CD4-positive, alpha-beta T cell (primary cell): Measurements from ENCODE around the gene PRKG1. TPM values are rescaled to one million over a fixed set of nuclear protein-coding genes. Genes with fewer than 3 reads are reported as not detected.

Source experiments
- ATAC-seq: fragments of 200-7000 bp; cut with Tn5 transposase; one replicate; pipeline ENCODE4 v1.10.0; 2022; ENCODE audit warnings: mild to moderate bottlenecking; ENCODE audit not compliant: poor library complexity
- CTCF ChIA-PET: fragments of 350-600 bp; sonication (Branson Sonifier 250); formaldehyde crosslinking; loops from one replicate; lab custom pipeline; 2021; ENCODE audit warnings: antibody characterized with exemption, inconsistent platforms; lab: Charles Lee
- POLR2A ChIA-PET: fragments of 350-600 bp; sonication (Branson Sonifier 250); formaldehyde crosslinking; loops from one replicate; lab custom pipeline; 2021; ENCODE audit warnings: antibody characterized with exemption, inconsistent platforms; lab: Charles Lee
- DNase-seq, 14 experiments: peaks; one replicate each; pipeline ENCODE4 v3.0.0-alpha.2; 2013 to 2020; ENCODE audit warnings: mixed read lengths in 2 of 14
- H3K27ac ChIP-seq, 2 donors: one replicate each; pipeline versions ENCODE4 v1.5.1 to v1.7.0; 2013; ENCODE audit warnings: low read length in 2 of 2, low read depth in 1 of 2, mild to moderate bottlenecking in 1 of 2
- H3K27me3 ChIP-seq, 2 experiments: 1 replicate in 1 of 2; 2 replicates in 1 of 2; pipeline versions ENCODE4 v1.6.1 to v1.7.0; 2013; ENCODE audit warnings: low read length in 2 of 2, control low read depth in 1 of 2, mild to moderate bottlenecking in 1 of 2, moderate library complexity in 1 of 2; ENCODE audit not compliant: insufficient read depth in 2 of 2, control insufficient read depth in 1 of 2
- H3K36me3 ChIP-seq: one replicate; pipeline ENCODE4 v1.6.1; 2013; ENCODE audit warnings: low read length, control low read depth; ENCODE audit not compliant: insufficient read depth
- H3K4me1 ChIP-seq: one replicate; pipeline ENCODE4 v1.6.1; 2013; ENCODE audit warnings: low read length, control low read depth; ENCODE audit not compliant: insufficient read depth
- H3K4me3 ChIP-seq: one replicate; pipeline ENCODE4 v1.5.1; 2013; ENCODE audit warnings: mild to moderate bottlenecking, low read length, moderate library complexity
- H3K9me3 ChIP-seq, 2 experiments: 1 replicate in 1 of 2; 2 replicates in 1 of 2; pipeline versions ENCODE4 v1.6.1 to v1.7.0; 2013; ENCODE audit warnings: low read length in 2 of 2, mild to moderate bottlenecking in 2 of 2, control low read depth in 1 of 2, moderate library complexity in 1 of 2; ENCODE audit not compliant: control insufficient read depth in 1 of 2, insufficient read depth in 1 of 2
- H3K27ac Mint-ChIP-seq: one replicate; pipeline ENCODE4 v1.8.0; 2020; ENCODE audit warnings: mixed read lengths
- H3K27me3 Mint-ChIP-seq: one replicate; pipeline ENCODE4 v1.8.0; 2021; ENCODE audit warnings: mixed read lengths
- H3K36me3 Mint-ChIP-seq: one replicate; pipeline ENCODE4 v1.8.0; 2021; ENCODE audit warnings: low read depth, mixed read lengths
- H3K4me1 Mint-ChIP-seq: one replicate; pipeline ENCODE4 v1.8.0; 2021; ENCODE audit warnings: low read depth, mixed read lengths
- H3K4me3 Mint-ChIP-seq: one replicate; pipeline ENCODE4 v1.8.0; 2020; ENCODE audit warnings: mild to moderate bottlenecking, mixed read lengths
- H3K9me3 Mint-ChIP-seq: one replicate; pipeline ENCODE4 v1.8.0; 2020; ENCODE audit warnings: mixed read lengths
- intact Hi-C, 2 experiments: fragments of 100-400 bp; cut with DNase I in 1 of 2; cut with micrococcal nuclease in 1 of 2; formaldehyde crosslinking; loops; one replicate each; pipeline versions ENCODE4 v1.15.1 to v1.9.0; 2023 to 2025; cut with DNase I, micrococcal nuclease
- total RNA-seq, 174 experiments: library from RNA in 2 of 174; stranded (reverse) in 2 of 174; gene quantifications; one replicate each; pipeline ENCODE4 v1.2.3 and lab custom pipeline; 2021 to 2026
- TF ChIP-seq, protein P1 (sequence below): fragments of 200-600 bp; IDR thresholded peaks from one replicate; pipeline ENCODE4 v1.8.0; 2022; ENCODE audit warnings: antibody characterized with exemption, mild to moderate bottlenecking

The PRKG1 gene
- total RNA-seq, 2 experiments from 2014 or later = 0.31 TPM; not detected in 1

DNA sequence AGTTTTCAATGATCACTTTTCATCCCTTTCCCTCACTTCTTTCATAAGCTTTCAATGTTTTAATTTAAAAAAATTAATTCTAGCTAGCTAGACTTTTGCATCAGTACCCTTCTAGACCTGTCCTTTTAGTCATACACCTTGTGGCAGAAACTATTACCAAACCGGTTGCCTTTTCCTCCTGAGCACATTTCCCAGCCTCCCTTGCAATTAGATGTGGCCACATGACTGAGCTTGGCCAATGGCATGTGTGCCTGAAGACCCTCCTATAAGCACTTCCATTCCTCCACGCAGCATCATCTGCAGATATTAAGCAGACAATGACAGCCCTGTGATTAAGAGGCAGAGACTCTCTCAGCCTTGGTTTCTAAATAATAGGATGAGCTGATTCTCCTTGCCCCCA is 1252.1 kb downstream of the PRKG1 start:
- H3K4me1 Mint-ChIP-seq = no peaks in the 10 kb centered on the region
- ATAC-seq (no peak), DNase-seq (no peak)
- Histone ChIP-seq H3K9me3 (no peaks in the 10 kb centered on the region), H3K27me3 (no peaks in the 10 kb centered on the region), H3K36me3 (no peaks in the 10 kb centered on the region), H3K4me1 (no peaks in the 10 kb centered on the region), H3K27ac (no peak overlapping the region), H3K4me3 (no peak overlapping the region)
- ChIA-PET POLR2A (no interaction called here), CTCF (no interaction called here)
- no peak overlapping the region for H3K27ac Mint-ChIP-seq
- H3K36me3 Mint-ChIP-seq = no peaks in the 10 kb centered on the region
- no peaks in the 10 kb centered on the region for H3K9me3 Mint-ChIP-seq
- H3K4me3 Mint-ChIP-seq = no peak overlapping the region
- intact Hi-C loops = no loop called here
- H3K27me3 Mint-ChIP-seq = no peaks in the 10 kb centered on the region
- TF ChIP-seq, protein P1, sequence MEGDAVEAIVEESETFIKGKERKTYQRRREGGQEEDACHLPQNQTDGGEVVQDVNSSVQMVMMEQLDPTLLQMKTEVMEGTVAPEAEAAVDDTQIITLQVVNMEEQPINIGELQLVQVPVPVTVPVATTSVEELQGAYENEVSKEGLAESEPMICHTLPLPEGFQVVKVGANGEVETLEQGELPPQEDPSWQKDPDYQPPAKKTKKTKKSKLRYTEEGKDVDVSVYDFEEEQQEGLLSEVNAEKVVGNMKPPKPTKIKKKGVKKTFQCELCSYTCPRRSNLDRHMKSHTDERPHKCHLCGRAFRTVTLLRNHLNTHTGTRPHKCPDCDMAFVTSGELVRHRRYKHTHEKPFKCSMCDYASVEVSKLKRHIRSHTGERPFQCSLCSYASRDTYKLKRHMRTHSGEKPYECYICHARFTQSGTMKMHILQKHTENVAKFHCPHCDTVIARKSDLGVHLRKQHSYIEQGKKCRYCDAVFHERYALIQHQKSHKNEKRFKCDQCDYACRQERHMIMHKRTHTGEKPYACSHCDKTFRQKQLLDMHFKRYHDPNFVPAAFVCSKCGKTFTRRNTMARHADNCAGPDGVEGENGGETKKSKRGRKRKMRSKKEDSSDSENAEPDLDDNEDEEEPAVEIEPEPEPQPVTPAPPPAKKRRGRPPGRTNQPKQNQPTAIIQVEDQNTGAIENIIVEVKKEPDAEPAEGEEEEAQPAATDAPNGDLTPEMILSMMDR = no peak

DNA sequence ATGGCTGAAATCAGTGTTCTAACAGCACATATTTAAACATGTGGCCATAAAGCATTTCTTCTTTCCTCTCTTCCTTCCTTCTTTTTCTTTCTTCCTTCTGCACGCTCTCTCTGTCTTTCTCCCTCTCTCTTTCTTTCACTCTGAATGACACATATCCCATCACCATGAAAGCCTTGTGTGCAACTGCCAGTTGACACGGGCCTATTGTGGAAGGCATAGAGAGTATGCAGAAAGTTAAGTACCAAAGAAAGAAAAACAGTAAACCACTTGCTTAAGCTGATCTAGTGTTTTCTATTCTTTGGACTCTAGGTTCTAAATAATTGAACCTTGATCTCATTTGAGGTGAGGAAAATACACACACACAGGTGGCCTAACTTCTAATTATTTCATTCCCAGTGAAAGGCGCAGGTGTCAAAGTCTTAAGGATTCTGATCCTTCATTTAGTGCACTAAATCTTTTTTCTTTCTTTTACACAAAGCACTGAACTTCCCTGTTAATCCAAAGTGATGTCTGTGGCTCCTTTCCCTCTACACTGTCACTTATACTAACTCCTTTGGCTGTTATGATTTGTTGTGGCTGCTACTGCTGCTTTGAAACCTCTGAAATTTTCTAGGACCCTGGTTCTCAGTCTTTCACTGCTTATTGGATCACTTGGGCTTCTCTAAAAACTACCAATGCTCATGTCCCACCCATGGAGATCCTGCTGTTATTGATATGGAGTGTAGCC is 1257.5 kb downstream of the PRKG1 start:
- POLR2A ChIA-PET = no interaction called here
- Mint-ChIP-seq H3K27me3 (no peaks in the 10 kb centered on the region), H3K36me3 (no peaks in the 10 kb centered on the region)

DNA sequence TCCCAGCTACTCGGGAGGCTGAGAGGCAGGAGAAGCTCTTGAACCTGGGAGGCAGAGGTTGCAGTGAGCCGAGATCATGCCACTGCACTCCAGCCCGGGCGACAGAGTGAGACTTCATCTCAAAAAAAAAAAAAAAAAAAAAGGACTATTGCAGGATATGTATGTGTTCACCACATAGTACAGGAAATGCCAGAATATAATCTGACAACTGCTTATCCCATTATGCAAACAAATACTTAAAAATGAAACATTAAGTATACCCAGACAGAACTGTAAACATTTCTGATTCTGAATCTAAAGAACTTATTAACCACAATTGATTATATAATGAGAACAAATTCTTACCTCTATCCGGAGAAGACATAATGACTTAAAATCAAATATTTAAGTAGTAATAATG is 1258.5 kb downstream of the PRKG1 start:
- no peak overlapping the region for H3K27ac ChIP-seq
- no peak for ATAC-seq
- H3K27me3 ChIP-seq = no peaks in the 10 kb centered on the region
- Mint-ChIP-seq H3K27ac (no peak overlapping the region), H3K4me1 (no peaks in the 10 kb centered on the region), H3K27me3 (no peaks in the 10 kb centered on the region), H3K9me3 (no peaks in the 10 kb centered on the region), H3K4me3 (no peak overlapping the region), H3K36me3 (no peaks in the 10 kb centered on the region)
- no peak overlapping the region for H3K4me3 ChIP-seq
- H3K9me3 ChIP-seq = no peaks in the 10 kb centered on the region
- no peak for DNase-seq
- intact Hi-C loops = no loop called here
- no peaks in the 10 kb centered on the region for H3K36me3 ChIP-seq
- TF ChIP-seq, protein P1 = no peak
- POLR2A ChIA-PET = no interaction called here
- CTCF ChIA-PET = no interaction called here
- no peaks in the 10 kb centered on the region for H3K4me1 ChIP-seq

More for the DNA sequence above, 1257.5 kb downstream of the PRKG1 start:
- DNase-seq = no peak
- TF ChIP-seq, protein P1 = no peak
- Histone ChIP-seq H3K27ac (no peak overlapping the region), H3K9me3 (no peaks in the 10 kb centered on the region), H3K27me3 (no peaks in the 10 kb centered on the region), H3K4me3 (no peak overlapping the region), H3K36me3 (no peaks in the 10 kb centered on the region), H3K4me1 (no peaks in the 10 kb centered on the region)
- no peak for ATAC-seq
- CTCF ChIA-PET = no interaction called here
- intact Hi-C loops = no loop called here
- no peak overlapping the region for H3K4me3 Mint-ChIP-seq
- no peaks in the 10 kb centered on the region for H3K9me3 Mint-ChIP-seq
- H3K27ac Mint-ChIP-seq = no peak overlapping the region
- no peaks in the 10 kb centered on the region for H3K4me1 Mint-ChIP-seq
